ENCODE data around the gene DCAF11.

DCAF11 gene

DNA sequence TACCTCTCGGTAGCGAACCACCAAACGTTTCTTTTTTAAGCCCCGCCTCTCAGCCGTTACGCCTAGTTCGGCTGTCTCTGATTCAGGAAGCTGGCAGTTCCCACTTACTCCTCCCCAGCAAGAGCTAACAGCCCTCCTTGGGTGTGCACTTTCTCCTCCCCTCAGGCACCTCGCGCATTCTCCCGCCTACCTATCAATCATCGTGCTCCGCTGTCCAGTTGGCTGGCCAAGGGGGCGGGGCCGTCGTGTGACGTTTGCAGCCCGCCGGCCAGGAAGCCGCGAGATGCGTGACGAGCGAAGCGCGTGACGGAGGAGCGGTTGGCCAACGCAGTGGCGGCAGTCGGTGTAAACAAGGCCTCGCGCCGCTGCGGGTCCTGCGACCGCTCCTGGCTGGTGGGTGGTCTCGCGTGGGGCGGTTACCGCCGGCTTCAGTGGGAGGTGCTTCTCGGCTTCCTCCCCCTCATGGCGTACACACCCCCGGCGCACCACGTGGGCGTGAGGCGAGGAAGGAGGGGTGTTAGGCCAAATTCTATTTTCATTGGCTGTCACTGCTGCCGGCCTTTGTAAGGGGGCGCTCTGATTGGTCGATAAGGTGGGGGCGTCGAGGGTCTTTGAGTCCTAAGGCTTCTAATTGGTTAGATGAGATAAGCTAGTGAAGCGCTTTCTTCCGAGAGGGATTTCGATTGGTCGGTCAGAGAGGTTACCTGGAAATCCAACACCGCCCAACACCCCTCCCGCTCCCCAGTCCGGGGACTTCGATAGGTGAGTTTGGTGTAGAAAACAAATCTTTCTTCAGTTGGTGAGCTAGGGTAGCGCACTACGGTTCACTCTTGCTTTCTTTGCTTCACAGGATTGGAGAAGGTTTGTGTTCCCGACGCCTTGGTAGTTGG is at the start of gene DCAF11, which contains the start of gene NRL:
Gene DCAF11 (plus strand): TSS at position 246 of the 890 bp plus-strand sequence. CDS start 818 bp downstream, outside the sequence.
Gene NRL (minus strand): TSS at position 418 of the 890 bp plus-strand sequence. CDS start 32,101 bp downstream, outside the sequence.
- peak; percentile 98 for FAIRE-seq

GRCh38 chr14:24064856-24065255 is 49.7 kb upstream of the DCAF11 start:
- no peak for FAIRE-seq

DNA sequence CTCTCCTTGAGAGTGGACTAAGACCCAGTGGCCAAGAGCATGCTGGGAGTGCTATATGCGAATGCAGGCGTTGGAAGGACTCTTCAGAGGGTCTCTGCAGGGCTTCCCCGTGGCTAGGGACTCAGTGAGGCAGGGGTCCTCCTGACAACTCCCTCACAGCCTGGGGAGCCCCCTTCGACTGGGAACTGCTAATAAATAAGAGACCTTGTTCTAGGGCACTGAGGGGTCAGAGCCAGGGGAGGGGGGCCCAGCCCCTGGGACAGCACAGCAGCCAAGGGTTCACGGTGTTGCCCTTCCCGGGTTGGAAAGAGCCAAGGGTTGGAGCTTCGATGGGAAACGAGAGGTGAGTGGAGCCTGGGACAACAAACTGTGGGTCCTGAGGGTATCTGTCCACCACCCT is 49.2 kb upstream of the DCAF11 start:
- FAIRE-seq: no peak

DNA sequence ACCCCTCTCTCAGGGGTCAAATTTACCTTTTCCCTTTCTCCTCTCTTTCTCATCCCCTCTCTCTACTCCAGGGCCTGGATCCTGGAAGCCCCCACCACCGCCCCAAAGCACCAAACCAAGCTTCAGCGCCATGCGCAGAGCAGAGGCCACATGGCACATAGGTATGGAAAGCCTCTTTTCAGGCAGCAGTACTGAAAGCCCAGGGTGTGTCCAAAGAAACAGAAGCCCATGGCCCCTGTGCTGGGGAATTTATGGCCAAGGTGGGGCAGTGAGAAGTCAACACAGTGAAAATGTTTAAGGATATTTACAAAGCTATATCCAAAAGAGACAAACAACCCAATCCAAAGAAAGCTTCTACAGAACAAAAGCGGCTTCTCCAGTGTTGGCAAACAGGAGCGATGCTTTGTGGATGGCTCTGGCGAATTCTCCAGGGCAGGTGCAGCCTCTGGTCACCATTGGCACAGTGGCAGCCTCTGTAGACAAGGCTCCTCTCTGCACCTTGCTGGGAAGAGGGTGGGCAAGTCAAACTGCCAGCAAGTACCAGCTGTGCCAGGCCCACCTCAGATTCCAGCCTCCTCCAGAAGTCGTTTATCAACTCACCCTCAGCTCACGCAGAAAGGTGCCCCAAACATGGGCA is 48.0 kb upstream of the DCAF11 start:
- FAIRE-seq: no peak

GRCh38 chr14:24067133-24068082 is 47.2 kb upstream of the DCAF11 start:
- no peak for FAIRE-seq

DNA sequence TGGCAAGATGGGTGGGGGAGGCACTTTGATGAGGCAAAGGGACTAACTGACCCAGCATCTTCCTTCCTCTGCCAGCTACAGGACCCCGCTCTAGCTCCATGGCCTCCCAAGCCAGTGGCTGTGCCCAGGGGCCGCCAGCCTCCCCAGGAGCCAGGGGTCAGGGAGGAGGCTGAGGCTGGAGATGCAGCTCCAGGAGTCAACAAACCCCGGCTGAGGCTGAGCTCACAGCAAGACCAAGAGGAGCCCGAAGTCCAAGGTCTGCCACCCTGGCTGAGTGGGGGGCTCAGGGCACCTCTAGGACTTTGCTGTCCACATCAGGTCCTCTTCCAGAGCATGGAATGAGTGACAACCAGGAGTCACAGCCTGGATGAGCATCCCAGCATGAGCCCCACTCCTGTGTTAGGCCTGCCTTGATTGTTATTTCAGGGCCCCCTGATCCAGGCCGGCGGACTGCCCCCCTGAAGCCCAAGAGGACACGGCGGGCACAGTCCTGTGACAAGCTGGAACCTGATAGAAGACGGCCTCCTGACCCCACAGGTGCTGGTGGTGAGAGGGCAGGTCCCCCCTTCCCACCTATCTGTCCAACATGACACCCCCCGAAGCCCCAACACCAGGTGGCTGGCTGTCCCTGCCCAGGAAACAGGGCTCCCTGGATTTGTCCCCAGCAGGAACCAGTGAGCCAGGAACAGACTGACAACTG is 45.7 kb upstream of the DCAF11 start:
- FAIRE-seq: no peak

- no peak for FAIRE-seq
Observed at GRCh38 chr14:24069411-24069735, 45.2 kb upstream of the DCAF11 start.

DNA sequence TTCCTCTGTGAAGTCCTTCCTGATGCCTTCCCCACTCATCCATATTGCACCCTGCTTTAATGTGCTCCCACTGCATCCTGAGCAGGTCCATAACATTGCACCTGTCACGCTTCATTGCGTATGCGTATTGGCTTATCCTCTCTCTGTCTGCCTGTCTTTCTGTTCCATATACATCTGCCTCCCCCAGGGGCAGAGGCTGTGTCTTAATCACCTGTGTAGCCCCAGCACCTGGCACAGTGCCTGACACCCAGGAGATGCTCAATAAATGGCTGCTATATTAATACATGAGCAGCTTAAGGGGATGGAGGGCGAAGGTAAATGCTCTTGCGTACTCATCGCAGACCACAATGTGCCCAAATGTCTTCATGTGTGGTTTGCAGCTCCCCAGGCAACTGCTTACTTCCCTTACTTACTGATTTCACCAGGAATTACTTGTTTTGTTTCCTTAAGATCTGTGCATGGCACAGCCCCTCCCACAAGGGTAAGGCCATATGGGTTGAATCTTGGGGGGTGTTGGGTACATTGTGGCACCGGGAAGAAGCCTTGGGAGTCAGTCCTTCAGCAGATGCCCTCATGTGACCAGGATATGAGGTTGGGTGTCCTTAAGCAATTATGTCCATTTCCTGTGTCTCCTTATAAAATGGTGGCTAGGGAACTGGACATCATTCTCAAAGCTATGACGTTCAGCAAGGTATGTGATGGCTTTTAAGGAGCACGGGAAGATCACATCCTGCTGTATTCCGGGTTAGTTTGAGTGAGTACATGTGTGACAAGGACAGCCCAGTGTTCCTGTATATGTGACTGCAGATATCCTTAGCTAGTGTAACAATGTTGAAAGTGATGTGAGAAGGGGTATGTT is 44.1 kb upstream of the DCAF11 start:
- FAIRE-seq: no peak

DNA sequence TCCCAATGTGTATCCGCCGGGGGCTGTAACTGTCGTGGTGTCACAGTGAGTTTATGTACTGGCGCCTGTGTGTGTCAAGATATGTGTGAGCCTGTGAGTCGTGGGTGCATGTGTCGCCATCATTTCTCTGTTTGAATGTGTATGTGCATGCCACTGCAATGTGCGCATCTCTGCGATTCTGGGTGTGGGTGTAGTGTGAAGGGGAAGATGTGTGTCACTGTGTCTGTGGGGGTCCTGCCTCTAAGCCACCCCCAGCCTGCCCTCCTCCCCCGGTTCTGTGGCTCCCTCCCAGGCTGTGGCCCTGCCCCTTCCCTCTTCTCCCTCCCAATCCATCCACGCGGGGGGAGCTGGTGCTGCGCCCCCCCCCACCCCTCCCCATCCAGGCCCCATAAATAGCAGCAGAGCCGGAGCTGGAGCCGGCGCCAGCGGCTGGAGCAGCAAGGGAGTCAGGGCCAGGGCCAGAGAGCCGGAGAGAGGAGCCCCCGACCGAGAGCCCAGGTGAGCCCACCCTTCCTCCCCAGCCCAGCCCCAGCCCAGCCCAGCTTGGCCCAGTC is 43.4 kb upstream of the DCAF11 start, which contains the start of gene CPNE6:
Gene CPNE6 (plus strand): TSS at position 419 of the 554 bp plus-strand sequence. CDS start 1,375 bp downstream, outside the sequence.
- FAIRE-seq: no peak

GRCh38 chr14:24071836-24072430 is 42.6 kb upstream of the DCAF11 start:
- FAIRE-seq: no peak

- FAIRE-seq: no peak
Observed at GRCh38 chr14:24072436-24072835, 42.1 kb upstream of the DCAF11 start.

GRCh38 chr14:24072881-24073877 is 41.4 kb upstream of the DCAF11 start:
- no peak for FAIRE-seq

DNA sequence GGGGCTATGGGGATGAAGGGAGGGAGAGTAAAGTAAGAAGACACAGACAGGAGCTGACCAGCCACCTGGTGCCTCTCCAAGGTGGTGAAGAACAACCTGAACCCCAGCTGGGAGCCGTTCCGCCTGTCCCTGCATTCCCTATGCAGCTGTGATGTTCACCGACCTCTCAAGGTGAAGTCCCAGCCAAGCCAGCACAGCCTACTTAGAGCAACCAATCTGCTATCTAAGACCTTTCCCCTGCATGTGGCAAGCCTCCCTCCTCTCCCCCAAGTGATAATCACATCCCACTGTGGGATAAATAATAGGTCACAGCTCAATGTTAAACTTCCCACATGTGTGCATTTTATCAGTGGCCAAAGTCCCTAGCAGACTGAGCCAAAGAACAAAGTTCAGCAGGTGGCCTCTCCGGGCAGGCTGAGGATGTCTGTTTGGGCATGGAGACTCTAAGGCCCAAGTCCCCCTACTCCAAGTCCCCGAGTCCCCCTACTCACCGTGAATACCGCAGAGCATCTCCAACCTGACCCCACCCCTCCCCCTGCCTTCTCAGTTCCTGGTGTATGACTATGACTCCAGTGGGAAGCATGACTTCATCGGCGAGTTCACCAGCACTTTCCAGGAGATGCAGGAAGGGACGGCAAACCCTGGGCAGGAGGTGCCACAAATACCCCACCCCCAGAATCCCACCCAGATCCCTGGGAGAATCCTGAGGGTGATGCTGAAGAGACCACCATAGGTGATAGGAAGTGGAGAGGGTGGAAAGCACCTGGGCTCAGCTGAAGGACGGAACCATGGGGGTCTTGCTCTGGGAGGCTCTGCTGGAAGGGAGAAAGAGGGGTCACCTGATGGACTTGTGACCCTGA is 39.7 kb upstream of the DCAF11 start:
- FAIRE-seq: no peak

- no peak for FAIRE-seq
Observed at GRCh38 chr14:24075485-24076301, 38.9 kb upstream of the DCAF11 start.

DNA sequence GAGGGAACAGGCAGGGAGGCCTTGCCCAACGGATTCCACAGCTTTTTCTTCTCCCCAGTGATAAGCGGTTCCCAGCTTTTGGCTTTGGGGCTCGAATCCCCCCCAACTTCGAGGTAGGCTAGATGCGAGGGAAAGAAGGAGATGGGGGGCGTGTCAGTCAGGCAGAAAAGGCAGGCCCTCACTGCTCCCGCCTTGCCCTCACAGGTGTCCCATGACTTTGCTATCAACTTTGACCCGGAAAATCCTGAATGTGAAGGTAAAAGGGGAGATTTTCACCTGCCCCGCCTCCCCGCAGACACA is 38.3 kb upstream of the DCAF11 start:
- FAIRE-seq: no peak

DNA sequence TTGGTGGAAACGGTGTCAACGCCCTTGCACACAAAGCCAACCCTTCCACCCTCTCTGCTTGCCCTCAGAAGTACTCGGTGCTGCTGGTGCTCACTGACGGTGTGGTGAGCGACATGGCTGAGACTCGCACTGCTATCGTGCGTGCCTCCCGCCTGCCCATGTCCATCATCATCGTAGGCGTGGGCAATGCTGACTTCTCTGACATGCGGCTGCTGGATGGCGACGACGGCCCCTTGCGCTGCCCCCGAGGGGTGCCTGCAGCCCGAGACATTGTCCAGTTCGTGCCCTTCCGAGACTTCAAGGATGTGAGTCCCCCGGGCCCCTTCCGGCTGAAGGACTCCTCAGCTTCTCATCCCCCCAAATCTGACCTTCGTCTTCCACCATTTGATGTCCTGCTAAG is 37.5 kb upstream of the DCAF11 start:
- no peak for FAIRE-seq

- no peak for FAIRE-seq
Observed at GRCh38 chr14:24078146-24078545, 36.4 kb upstream of the DCAF11 start.

Measured in A204.1 (cell line).